GM23338 (cell line): ENCODE results near the gene CPLX1. TPM values are rescaled to one million over a fixed set of nuclear protein-coding genes. Genes with fewer than 3 reads are reported as not detected.

Experiments
- ATAC-seq: fragments of 200-7000 bp; cut with Tn5 transposase; 3 replicates; pipeline ENCODE4 v1.9.1; 2020
- DNase-seq: peaks from one replicate; pipeline ENCODE4 v3.0.0-alpha.2; 2015; ENCODE audit warnings: low spot score
- H2AFZ ChIP-seq: fragments of 200-600 bp; sonication (generic); 2 replicates; pipeline ENCODE4 v1.8.0; 2016; ENCODE audit warnings: antibody characterized with exemption, mild to moderate bottlenecking, moderate library complexity
- H3F3A ChIP-seq: fragments of 200-600 bp; sonication (generic); replicated peaks from 2 replicates; pipeline ENCODE4 v1.8.0; 2017; ENCODE audit warnings: antibody characterized with exemption, mixed run types, low read depth
- H3K27ac ChIP-seq: fragments of 200-600 bp; sonication (generic); 2 replicates; pipeline ENCODE4 v1.6.1; 2016; ENCODE audit warnings: low read depth
- H3K27me3 ChIP-seq: fragments of 200-600 bp; sonication (generic); 2 replicates; pipeline ENCODE4 v1.8.0; 2016; ENCODE audit warnings: mild to moderate bottlenecking, mixed run types, moderate library complexity; ENCODE audit not compliant: insufficient read depth
- H3K36me3 ChIP-seq: fragments of 200-600 bp; sonication (generic); 2 replicates; pipeline ENCODE4 v1.8.0; 2016; ENCODE audit warnings: mild to moderate bottlenecking; ENCODE audit not compliant: insufficient read depth
- H3K4me1 ChIP-seq: fragments of 200-600 bp; sonication (generic); 2 replicates; pipeline ENCODE4 v1.8.0; 2016; ENCODE audit warnings: mild to moderate bottlenecking, moderate library complexity; ENCODE audit not compliant: insufficient read depth
- H3K4me2 ChIP-seq: fragments of 200-600 bp; sonication (generic); 2 replicates; pipeline ENCODE4 v1.7.1; 2017; ENCODE audit warnings: mixed run types
- H3K4me3 ChIP-seq: fragments of 200-600 bp; sonication (generic); 2 replicates; pipeline ENCODE4 v1.6.1; 2016; ENCODE audit warnings: mixed run types
- H3K79me2 ChIP-seq: fragments of 200-600 bp; sonication (generic); replicated peaks from 2 replicates; pipeline ENCODE4 v1.8.0; 2017; ENCODE audit warnings: mild to moderate bottlenecking; ENCODE audit not compliant: insufficient read depth
- H3K9me2 ChIP-seq: fragments of 200-600 bp; sonication (generic); 2 replicates; pipeline ENCODE4 v1.8.0; 2017; ENCODE audit not compliant: insufficient read depth
- H4K20me1 ChIP-seq: fragments of 200-600 bp; sonication (generic); replicated peaks from 2 replicates; pipeline ENCODE4 v1.8.0; 2017; ENCODE audit warnings: mild to moderate bottlenecking; ENCODE audit not compliant: insufficient read depth
- H3K27ac Mint-ChIP-seq: 2 replicates; pipeline ENCODE4 v1.8.0; 2020; ENCODE audit warnings: inconsistent platforms, mild to moderate bottlenecking, moderate library complexity, mixed read lengths
- H3K27me3 Mint-ChIP-seq: 3 replicates; pipeline ENCODE4 v1.8.0; 2022; ENCODE audit warnings: low read depth, mild to moderate bottlenecking, moderate library complexity, mixed read lengths, inconsistent platforms; ENCODE audit not compliant: insufficient read depth, poor library complexity
- H3K36me3 Mint-ChIP-seq: 3 replicates; pipeline ENCODE4 v1.8.0; 2021; ENCODE audit warnings: low read depth, mild to moderate bottlenecking, inconsistent platforms, moderate library complexity, mixed read lengths
- H3K4me1 Mint-ChIP-seq: 3 replicates; pipeline ENCODE4 v1.8.0; 2020; ENCODE audit warnings: mild to moderate bottlenecking, inconsistent platforms, mixed read lengths
- H3K4me3 Mint-ChIP-seq: 3 replicates; pipeline ENCODE4 v1.8.0; 2021; ENCODE audit warnings: moderate library complexity, mild to moderate bottlenecking, inconsistent platforms, mixed read lengths
- H3K9me3 Mint-ChIP-seq: 3 replicates; pipeline ENCODE4 v1.8.0; 2020; ENCODE audit warnings: moderate library complexity, mild to moderate bottlenecking, inconsistent platforms, mixed read lengths
- CTCF ChIP-seq, 2 experiments: fragments of 200-600 bp in 1 of 2; sonication (generic) in 1 of 2; conservative IDR thresholded peaks; 2 replicates each; pipeline versions ENCODE4 v1.5.1 to v1.6.1; 2016 to 2017; ENCODE audit warnings: antibody characterized with exemption in 2 of 2, low read depth in 2 of 2, mild to moderate bottlenecking in 2 of 2, moderate library complexity in 1 of 2
- ZNF331 ChIP-seq: fragments of 250-450 bp; sonication (Bioruptor Pico); IDR thresholded peaks from 2 replicates; pipeline ENCODE4 v1.5.0; 2020; ENCODE audit warnings: low read depth, mild to moderate bottlenecking, moderate library complexity
- ZNF462 ChIP-seq: fragments of 250-450 bp; sonication (Bioruptor Pico); IDR thresholded peaks from 2 replicates; pipeline ENCODE4 v1.5.0; 2020; ENCODE audit warnings: mild to moderate bottlenecking, moderate library complexity
- polyA plus RNA-seq: library from polyadenylated mRNA; unstranded; fragments of >200 nt; fragmentation: Nextera tagmentation; extraction: Ambion mirVana; gene quantifications from 2 replicates; pipeline ENCODE4 v1.2.1, GENCODE V29; 2016
- total RNA-seq: library from RNA; depleted of rRNA; stranded (reverse); fragments of >200 nt; shearing (Covaris generic); gene quantifications from 2 replicates; pipeline ENCODE4 v1.2.3, GENCODE V29; 2014

The CPLX1 gene
- total and polyA plus RNA-seq, 2 experiments from 2014 or later: 0.86 to 0.97 TPM

- no peak for TF ChIP-seq ZNF462 (CRISPR knock-in tag)
Observed at GRCh38 chr4:795726-796119, 30.2 kb downstream of the CPLX1 start (continued).

- Mint-ChIP-seq H3K36me3 (no peaks in the 10 kb centered on the region; the same call in 2 of the 3 replicates), H3K4me3 (peak overlapping the region; percentile 61), H3K27me3 (peaks cover 59% of the 10 kb centered on the region), H3K27ac (no peak overlapping the region), H3K9me3 (no peaks in the 10 kb centered on the region), H3K4me1 (peaks cover 26% of the 10 kb centered on the region)
- Histone ChIP-seq H3K4me2 (peak overlapping the region; percentile 82), H3K27ac (no peak overlapping the region), H2AFZ (peak overlapping the region; percentile 91), H4K20me1 (no peaks in the 10 kb centered on the region), H3K4me1 (peaks cover 26% of the 10 kb centered on the region), H3K9me2 (no peaks in the 10 kb centered on the region), H3K27me3 (peaks cover 47% of the 10 kb centered on the region), H3K79me2 (no peaks in the 10 kb centered on the region), H3K36me3 (no peaks in the 10 kb centered on the region), H3K4me3 (peak overlapping the region; percentile 62), H3F3A (0 out of 2 replicates have a peak, but pooled peaks cover 9% of the 10 kb centered on the region)
- peak in 1 of 2 experiments; percentile 28; a peak in 2 of 4 replicates for TF ChIP-seq CTCF (conservative IDR thresholded peaks at IDR 0.05; ENCODE audit: low read depth in 2 of 2)
- TF ChIP-seq ZNF331 (CRISPR knock-in tag): no peak
- DNase-seq (peak; percentile 62), ATAC-seq (peak; percentile 10)
Observed at GRCh38 chr4:794900-795725, 30.8 kb downstream of the CPLX1 start.
